ENCODE measurements around the gene GPR108. TPM values are rescaled to one million over a fixed set of nuclear protein-coding genes. Genes with fewer than 3 reads are reported as not detected.

The GPR108 gene
- total and polyA plus RNA-seq, 2 of the 13 experiments (the other 11 are each of a cell fraction or from before 2014, with no cell fraction given), result 36.4 to 63.0 TPM

GRCh38 chr19:6738787-6739389 lies 1.5 kb upstream of the GPR108 start (continued):
- TF ChIP-seq NR0B2 (CRISPR knock-in tag; IDR thresholded peaks at IDR 0.05) (no peak), ZNF138 (CRISPR knock-in tag; IDR thresholded peaks at IDR 0.05; ENCODE audit: low read depth) (no peak), SATB2 (CRISPR knock-in tag; IDR thresholded peaks at IDR 0.05) (no peak), ZNF280B (CRISPR knock-in tag; IDR thresholded peaks at IDR 0.05; ENCODE audit: borderline replicate concordance) (no peak), HNF4A (CRISPR knock-in tag; IDR thresholded peaks at IDR 0.05) (no peak), ZNF691 (CRISPR knock-in tag; IDR thresholded peaks at IDR 0.05; ENCODE audit: borderline replicate concordance, low read depth) (no peak), PCBP1 (IDR thresholded peaks at IDR 0.05; ENCODE audit: borderline replicate concordance, low read depth, low read length) (no peak), DPF2 (CRISPR knock-in tag; IDR thresholded peaks at IDR 0.05; ENCODE audit: borderline replicate concordance, low read depth) (no peak), ARHGAP35 (CRISPR knock-in tag; IDR thresholded peaks at IDR 0.05; ENCODE audit: borderline replicate concordance) (no peak), KLF11 (CRISPR knock-in tag; IDR thresholded peaks at IDR 0.05) (no peak), REL (CRISPR knock-in tag; conservative IDR thresholded peaks at IDR 0.05) (no peak), ZSCAN25 (CRISPR knock-in tag; IDR thresholded peaks at IDR 0.05) (no peak), ZNF580 (CRISPR knock-in tag; IDR thresholded peaks at IDR 0.05; ENCODE audit: borderline replicate concordance, low read depth) (no peak), MTA3 (CRISPR knock-in tag; IDR thresholded peaks at IDR 0.05) (no peak), ZNF460 (CRISPR knock-in tag; IDR thresholded peaks at IDR 0.05; ENCODE audit: borderline replicate concordance) (no peak), MAFG (CRISPR knock-in tag; IDR thresholded peaks at IDR 0.05) (no peak), TBX3 (IDR thresholded peaks at IDR 0.05; ENCODE audit: borderline replicate concordance) (no peak), SSRP1 (CRISPR knock-in tag; IDR thresholded peaks at IDR 0.05) (no peak), REST (IDR thresholded peaks at IDR 0.05; ENCODE audit: borderline replicate concordance in 1 of 2, low read depth in 1 of 2, low read length in 2 of 2) (no peak), ZBTB43 (CRISPR knock-in tag; conservative IDR thresholded peaks at IDR 0.05) (no peak), ZNF12 (CRISPR knock-in tag; IDR thresholded peaks at IDR 0.05) (peak; percentile 13; the same call in 1 of the 2 replicates), MBD4 (IDR thresholded peaks at IDR 0.05; ENCODE audit: borderline replicate concordance, low read length) (no peak), RFXANK (CRISPR knock-in tag; IDR thresholded peaks at IDR 0.05) (no peak)
